GM20000 (cell line): ENCODE data around the gene DSCAML1.

Experiments
- DNase-seq: peaks from one replicate; pipeline ENCODE4 v3.0.0; 2012; ENCODE audit warnings: low spot score
- CTCF ChIP-seq: IDR thresholded peaks from 2 replicates; pipeline ENCODE4 v1.5.1; 2012; ENCODE audit warnings: mild to moderate bottlenecking, control low read depth; ENCODE audit errors: extremely low read depth, missing control alignments

Gene DSCAML1

GRCh38 chr11:117771197-117771596 is 25.8 kb downstream of the DSCAML1 start:
- DNase-seq: no peak
- no peak for TF ChIP-seq CTCF

- no peak for DNase-seq
- no peak for TF ChIP-seq CTCF
These were observed 27.0 kb downstream of the DSCAML1 start for GRCh38 chr11:117770061-117770460.

GRCh38 chr11:117769533-117769932 is 27.5 kb downstream of the DSCAML1 start:
- DNase-seq: no peak

GRCh38 chr11:117768506-117768905 is 28.5 kb downstream of the DSCAML1 start:
- no peak for TF ChIP-seq CTCF
- DNase-seq: no peak

More at GRCh38 chr11:117769533-117769932, 27.5 kb downstream of the DSCAML1 start:
- no peak for TF ChIP-seq CTCF

GRCh38 chr11:117767071-117767470 is 29.9 kb downstream of the DSCAML1 start:
- no peak for DNase-seq
- no peak for TF ChIP-seq CTCF

- no peak for TF ChIP-seq CTCF
- no peak for DNase-seq
These were observed 30.4 kb downstream of the DSCAML1 start for GRCh38 chr11:117766576-117766975.

- TF ChIP-seq CTCF: no peak
- no peak for DNase-seq
These were observed 31.0 kb downstream of the DSCAML1 start for GRCh38 chr11:117766026-117766425.
